SKM-1 treated with dmso at 0.1 percent for 144 hours (cell line): ENCODE measurements around the gene PDE4B.

ENCODE experiments used
- DNase-seq: peaks from one replicate; lab custom pipeline; 2025; ENCODE audit not compliant: unreplicated experiment; lab: John Stamatoyannopoulos, UW

PDE4B gene

DNA sequence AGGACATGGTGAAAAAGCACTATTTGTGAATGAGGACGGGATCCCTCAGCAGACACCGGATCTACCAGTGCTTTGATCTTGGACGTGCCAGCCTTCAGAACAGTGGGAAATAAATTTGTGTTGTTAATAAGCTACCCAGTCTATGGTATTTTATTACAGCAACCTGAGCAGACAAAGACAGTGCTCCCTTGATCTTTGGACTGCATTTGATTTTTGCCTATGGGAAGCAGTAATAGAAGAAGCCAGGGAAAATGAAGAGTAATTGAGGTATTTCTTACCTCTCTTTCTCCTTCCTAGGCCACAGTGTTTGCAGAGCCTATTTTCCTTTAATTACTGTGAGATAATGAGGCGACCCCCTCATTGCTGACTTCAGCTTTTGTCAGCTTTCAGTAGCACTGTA is 87.9 kb downstream of the PDE4B start:
- no peak for DNase-seq

DNA sequence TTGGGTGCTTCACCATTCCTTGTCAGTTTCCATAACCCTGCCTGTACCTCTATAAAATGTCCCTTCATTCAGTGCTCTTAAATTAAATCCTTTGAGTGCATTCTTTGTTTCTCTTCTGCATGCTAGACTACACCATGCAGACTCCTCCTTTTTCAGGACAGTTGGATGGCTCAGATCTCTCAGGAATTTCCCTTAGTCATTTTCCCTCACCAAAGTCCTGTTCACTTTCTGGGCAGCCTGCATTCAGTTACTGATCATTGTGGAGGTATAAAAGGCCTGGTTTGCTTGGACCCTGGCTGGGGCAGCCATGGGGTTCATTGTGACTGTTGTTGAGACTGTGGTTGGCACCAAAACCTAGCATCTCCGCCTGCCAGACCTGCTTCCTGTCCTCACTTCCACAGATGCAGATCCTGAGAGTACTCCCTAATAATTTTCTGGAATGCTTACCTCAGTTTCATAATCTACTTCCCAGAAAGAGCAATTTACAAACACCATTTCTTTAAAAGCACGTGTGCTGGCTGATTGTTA is 88.4 kb downstream of the PDE4B start:
- DNase-seq, result no peak

DNA sequence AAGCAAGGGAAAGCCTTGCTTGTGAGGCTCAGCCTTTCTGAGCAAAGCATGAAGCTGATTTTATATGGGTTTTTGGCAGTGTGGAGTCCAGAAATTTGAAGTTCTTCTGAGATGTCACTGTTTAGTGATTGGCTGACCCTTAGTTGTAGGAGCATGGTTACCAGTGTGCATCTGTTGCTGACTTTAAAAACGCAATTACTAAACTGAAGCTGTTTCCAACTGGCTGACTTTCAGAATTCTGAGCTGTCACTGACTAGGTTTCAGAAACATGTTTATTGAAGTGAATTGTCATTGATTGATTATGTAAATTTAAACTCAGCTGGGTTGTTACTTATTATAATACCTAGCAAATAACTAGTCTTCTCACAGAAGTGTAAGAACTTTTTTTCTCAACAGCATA is 89.4 kb downstream of the PDE4B start:
- no peak for DNase-seq

DNA sequence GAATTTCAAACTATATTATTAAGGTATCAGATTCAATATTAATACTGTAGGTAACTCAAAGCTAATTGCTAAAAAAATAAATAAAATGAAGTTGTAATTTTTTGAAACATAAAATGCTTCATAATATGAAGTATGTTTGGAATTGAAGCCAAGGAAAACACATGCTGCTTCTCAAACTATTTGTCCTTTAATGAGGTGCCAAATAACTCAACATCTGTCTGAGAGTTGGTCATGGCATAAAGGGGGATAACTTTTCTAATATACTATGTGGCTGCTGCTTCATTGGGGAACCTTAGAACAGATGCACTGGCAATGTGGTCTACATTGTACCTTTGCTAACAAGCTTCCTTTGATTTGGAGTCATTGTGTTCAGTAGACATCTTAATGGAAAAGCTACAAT is 96.7 kb downstream of the PDE4B start:
- no peak for DNase-seq

DNA sequence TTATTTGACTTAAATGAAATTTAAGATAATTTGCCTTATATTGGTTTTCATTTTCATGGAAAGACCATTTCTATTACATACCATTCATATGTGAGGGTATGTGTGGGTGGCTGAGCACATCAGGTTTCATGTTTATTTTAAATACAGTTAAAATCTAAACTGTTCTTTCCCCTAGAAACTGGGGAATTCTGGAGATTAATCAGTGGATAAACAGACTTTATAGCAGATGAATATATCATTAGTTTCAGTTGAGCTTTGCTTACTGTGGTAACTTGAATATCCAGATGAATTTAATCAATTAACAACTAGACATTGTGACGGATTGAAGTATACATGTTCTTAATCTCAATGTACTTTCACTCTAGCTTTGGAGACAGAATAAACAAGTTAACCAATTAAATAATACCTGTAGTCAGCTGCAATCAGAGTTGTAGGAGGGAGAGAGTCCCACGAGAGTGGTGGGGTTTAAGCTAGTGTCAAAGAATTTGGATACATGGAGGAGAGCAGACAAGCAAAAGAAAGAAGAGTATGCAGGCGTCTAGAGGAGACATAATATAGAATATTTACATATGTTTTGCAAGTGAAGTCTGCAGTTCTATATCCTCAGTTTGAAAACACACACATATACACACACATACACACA is 97.6 kb downstream of the PDE4B start:
- no peak for DNase-seq

DNA sequence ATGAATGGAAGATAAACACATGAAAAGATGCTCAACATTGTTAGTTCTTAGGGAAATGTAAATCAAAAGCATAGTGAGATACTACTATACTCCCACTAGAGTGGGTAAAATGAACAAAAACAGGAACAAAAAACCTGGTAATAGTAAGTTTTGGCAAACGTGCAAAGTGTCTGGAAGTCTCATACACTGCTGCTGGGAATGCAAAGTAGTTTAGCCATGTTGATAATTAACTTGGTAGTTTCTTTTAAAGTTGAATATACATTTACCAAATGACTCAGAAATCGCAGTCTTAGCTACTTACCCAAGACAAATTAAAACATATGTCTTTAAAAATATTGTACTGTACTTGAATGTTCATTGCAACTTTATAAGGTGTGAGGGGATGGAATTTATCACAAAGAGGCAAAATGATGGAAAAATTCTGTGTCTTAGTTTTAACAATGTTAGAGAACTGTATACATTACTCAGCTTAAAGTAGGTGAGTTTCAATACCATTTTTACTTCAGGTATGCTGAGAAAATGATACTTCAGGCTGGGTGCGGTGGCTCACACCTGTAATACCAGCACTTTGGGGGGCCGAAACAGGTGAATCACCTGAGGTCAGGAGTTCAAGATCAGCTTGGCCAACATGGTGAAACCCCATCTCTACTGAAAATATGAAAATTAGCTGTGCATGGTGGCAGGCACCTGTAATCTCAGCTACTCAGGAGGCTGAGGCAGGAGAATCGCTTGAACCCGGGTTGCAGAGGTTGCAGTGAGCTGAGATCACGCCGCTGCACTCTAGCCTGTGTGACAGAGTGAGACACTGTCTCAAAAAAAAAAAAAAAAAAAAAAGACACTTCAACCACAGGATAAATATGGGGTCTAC is 102.3 kb downstream of the PDE4B start:
- DNase-seq, result no peak

DNA sequence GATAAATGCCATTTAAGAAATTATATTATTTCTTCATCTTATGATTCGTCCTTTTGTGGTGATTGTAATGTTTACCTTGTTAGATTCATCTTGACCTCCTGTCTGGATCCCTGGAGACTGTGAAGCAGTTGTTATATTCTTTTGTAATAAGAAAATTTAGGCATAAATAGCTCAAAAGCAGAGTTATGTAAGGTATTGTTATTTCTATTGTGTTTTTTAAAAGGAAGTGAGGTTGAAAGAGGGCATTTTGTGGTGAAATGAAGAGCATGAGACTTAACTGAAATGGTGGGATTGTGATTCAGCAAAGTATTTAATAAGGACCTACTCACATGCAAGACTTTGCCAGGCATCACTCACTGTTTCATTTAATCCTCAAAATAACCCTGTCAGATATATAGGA is 104.0 kb downstream of the PDE4B start:
- no peak for DNase-seq

DNA sequence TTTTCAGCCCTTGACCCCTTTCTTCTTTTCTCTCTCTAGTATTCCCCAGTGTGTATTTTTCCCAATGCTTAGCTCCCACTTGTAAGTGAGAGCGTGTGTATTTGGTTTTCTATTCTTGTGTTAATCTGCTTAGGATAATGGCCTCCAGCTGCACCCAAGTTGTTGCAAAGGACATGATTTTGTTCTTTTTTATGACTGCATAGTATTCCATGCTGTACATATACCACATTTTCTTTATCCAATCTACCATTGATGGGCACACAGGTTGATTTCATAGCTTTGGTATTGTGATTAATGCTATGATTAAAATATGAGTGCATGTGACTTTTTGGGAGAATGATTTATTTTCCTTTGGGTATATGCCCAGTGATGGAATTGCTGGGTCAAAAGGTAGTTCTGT is 104.8 kb downstream of the PDE4B start:
- no peak for DNase-seq

DNA sequence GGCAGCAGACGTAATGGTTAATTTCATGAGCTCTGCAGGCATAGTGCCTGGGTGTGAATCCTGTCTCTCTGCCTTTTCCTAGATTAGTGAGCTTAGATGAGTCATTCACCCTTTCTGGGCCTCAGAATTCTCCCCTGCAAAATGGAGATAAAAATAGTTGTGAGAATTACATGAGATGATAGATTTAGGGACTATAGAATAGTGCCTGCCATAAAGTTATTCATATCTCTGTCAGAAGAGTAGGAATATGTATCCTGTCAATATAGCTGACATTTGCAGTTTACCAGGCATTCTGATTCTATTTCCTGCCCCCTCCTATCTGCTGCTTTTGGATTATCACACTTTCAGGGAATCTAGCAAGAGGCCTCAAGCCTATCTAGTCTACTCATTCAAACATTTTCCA is 112.0 kb downstream of the PDE4B start:
- DNase-seq, result no peak

DNA sequence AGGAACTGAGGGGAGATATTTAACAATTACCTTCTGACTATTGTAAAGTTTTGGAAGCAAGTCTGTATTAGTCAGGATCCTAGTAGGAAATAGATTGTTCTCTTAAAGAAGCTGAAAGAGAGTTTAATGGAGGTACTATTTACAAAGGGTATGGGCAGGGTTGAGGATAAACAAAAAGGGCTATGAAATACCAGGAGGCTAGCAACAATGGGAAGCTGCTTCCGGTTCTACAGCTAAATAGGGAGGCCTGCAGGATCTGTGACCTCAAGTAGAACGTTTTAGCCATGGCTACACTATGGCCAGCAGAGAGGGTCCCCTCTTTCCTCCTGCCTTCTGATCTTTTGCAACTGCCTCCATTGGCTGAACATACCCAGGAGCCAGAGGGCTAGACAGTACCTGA is 117.7 kb downstream of the PDE4B start:
- DNase-seq, result no peak

DNA sequence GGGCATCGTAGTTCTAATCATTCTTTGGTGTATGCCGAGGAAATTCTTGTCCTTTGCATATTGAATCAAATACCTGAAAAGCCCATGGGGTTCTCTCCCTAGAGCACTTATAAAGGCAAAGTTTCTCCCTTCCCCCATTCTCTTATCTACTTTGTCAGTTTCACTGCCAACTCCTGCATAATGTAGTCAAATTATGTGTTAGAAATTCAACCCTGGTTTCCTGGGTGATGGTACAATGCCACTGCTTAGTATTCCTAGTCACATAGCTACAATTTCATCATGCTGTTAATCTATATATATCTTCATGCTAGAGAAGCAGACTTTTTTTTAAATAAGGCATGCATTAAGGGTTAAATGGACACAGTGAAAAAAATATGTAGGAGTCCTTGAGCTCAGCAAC is 119.0 kb downstream of the PDE4B start:
- DNase-seq, result no peak

DNA sequence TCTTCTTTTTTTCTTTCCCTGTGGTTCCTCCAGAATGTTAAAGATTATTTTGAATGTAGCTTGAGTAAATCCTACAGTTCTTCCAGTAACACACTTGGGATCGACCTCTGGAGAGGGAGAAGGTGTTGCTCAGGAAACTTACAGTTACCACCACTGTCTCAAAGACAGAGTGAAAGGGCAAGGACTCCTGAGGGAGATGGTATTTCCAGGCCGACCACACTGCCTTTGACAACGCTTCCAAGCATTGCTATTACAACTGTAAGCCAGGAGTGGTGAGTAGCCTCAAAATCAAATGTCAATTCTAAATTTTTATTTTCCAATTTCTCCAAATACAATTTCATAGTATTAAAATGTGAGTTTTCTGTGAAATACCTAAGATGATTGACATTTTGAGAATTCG is 125.9 kb downstream of the PDE4B start:
- DNase-seq, result no peak

DNA sequence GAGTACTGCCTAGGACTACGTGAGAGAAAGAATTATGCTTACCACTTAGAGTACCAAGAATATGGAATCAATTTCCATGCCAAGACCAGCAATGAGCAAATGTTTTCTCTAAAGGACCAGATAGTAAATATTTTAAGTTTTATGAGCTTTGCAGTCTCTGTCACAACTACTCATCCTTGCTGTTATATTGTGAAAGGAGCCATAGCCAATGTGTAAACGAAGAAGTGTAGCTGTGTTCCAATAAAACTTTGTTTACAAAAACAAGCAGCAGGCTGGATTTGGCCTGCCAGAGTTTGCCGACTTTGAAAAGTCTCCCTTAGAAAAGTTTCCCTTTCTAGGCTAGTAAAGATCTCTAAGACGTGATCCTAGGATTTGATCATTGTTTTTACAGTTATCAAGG is 128.8 kb downstream of the PDE4B start:
- DNase-seq, result no peak

DNA sequence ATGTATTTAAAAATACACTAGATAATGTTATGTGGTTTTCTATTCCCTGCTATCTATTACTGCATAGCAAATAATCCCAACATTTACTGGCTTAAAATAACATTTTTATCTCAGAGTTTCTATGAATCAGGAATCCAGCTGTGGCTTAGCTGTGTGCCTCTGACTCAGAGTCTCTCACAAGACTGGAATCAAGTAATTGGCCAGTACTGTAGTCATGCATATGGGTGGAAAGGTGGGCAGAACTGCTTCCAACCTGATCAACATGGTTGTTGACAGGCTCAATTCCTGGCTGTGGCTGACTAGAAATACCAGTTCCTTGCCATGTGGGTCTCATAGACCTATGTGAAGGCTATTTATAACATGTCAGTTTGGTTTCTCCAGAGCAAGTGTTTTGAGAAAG is 131.8 kb downstream of the PDE4B start:
- no peak for DNase-seq

DNA sequence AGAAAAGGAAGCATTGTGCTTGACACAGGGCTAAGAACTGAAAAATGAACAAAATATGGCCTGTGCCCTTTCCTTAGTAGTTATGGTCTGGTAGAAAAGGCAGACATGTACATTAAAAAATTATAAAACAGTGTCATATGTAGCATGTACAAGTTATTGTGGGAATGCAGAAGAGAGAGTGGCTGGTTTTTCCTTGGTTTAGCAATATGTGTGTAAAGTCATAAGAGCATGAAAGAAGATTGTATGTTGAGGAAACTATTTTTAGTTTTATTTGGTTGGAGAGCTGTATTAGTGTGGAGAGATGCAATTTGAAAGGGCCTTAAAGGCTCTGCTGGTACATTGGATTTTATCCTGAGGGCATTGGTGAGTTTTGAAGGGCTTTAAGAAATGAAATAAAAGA is 145.8 kb downstream of the PDE4B start:
- no peak for DNase-seq

DNA sequence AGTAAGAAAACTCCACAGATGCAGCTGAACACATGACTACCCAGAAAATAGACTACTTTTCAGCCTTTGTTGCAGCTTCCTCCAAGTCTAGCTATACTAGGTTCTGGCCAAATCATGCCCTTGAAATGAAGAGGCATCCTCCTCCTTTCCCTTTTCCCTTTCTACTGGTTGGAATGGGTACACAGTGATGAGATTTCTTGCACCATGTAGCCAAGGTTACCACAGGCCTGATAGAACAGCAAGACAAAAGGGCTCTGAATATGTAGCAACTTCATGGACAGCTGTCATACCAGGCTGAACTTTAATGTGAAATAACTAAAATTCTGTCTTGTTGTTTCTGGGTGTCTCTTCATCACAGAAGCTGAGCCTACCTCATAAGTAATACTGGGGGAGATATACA is 146.5 kb downstream of the PDE4B start:
- peak; percentile 8 for DNase-seq

DNA sequence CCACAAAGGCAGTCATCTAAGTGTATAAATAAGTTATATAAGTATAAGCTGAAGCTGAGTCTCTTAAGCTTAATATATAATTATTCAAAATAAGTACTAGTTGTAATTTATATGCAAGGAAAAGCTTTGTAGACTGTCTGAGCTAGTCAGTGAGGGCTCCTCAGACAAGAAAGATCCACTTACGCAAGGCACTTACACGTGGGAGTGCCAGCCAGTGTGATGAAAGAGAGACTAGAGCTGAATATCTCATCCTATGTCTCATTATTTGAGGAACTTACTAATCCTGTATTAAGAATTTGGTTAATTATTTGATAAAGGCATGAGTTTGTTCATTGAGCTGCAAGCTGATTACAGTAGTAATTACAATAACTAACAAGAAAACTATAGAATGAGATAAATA is 146.9 kb downstream of the PDE4B start:
- DNase-seq, result peak; percentile 64

DNA sequence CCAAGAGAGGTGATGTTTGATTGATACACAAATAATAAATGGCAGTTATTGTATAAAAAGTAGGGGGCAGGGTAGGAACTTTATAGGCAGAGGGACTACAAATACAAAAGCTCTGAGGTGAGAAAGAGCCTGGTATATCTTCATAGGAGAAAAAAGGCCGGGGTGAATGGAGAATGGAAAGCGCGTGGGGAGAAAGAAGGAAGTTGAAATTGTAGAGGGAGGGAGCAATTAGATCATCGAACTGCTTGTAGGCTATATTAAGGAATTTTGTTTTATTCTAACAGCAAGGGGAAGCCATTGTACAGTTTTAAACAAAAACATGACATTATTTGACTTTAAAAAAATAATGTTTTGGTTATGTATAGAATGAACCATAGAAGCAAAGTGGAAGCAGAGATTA is 147.4 kb downstream of the PDE4B start:
- DNase-seq, result peak; percentile 11

DNA sequence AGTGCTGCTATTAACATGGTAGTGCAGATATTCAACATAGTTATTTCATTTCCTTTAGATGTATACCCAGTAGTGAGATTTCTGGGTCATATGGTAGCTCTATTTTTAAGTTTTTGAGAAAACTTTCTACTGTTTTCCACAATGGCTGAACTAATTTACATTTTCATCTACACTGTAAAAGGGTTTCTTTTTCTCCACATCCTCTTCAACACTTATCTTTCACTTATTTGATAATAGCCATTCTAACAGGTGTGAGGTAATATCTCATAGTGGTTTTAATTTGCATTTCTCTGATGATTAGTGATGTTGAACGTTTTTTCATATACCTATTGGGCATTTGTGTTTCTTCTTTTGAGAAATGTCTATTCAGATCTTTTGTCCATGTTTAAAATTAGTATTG is 149.8 kb downstream of the PDE4B start:
- no peak for DNase-seq

DNA sequence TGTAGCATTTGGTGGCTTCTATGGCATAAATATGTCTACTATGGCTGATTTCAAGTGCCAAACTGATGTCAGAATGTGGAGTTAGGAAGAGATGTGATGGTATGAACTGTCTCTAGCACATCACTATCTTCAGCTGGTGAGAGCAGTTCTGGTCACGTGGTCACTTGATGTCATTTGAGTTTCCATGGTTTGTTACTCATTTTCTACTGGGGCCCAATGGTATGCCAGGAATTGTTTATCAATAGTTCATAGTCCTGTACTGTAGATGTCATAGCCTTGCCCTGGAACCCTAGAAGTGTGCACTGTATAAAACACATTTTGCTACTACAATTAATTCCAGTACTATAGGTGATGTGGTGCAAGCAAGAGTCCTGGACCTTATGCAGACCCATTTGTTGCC is 153.7 kb downstream of the PDE4B start:
- DNase-seq, result no peak

DNA sequence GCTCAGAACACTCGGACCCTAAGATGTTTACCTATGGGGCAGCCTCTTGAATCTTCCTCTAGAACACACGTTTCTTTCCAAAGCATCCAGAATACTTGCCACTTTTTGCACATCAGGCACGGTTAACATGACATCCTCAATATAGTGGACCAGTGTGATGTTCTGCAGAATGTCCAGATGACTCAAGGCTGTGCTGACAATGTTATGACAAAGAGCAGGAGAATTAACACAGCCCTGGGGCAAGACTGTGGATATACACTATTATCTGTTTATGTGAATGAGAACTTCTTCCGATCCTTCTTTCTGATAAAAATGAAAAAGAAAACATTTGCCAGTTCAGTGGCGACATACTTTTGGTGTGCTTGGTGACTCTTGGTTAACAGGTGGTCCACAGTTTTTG is 154.3 kb downstream of the PDE4B start:
- DNase-seq, result no peak

DNA sequence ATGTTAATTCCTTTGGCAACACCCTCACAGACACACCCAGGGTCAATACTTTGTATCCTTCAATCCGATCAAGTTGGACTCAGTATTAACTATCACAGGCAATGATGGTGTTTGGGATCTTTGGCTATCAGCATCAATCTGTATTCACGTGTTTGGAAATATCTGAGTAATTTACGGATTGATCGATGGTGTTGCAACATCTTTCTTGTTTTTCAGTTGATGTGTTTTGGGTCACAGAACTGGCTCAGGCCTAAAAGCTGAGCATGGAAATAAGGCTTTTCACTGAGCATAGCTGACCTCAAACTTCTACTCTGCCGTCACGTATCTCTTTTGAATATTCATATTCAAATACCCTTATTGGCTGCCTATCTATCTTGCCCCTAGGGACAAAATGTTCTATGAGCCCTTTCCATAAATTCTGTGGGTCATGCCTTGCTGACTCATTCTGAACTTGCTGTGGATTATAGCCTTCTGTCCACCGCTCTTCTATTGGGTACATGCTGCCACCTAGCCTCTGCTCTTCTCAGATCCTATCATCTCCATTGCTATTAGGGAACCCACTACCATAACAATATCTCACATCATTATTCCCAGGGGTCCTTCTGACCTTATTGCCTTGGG is 156.0 kb downstream of the PDE4B start:
- DNase-seq, result no peak
